Mucosa of rectum (tissue), 2 donors: ENCODE data around the gene GLRA1.
A peak's percentile ranks its signal among the peaks of the same experiment; 100 is the strongest.
"Not testable (repeated sequence)": the region's sequence is repeated elsewhere in the genome, so short reads cannot be mapped to it uniquely, and the experiment has no call there.

Experiments used
- H3K27ac ChIP-seq, 2 donors: one replicate each; pipeline ENCODE4 v1.7.0; 2013; ENCODE audit warnings: inconsistent platforms in 2 of 2, low read depth in 2 of 2, low read length in 2 of 2
- H3K27me3 ChIP-seq, 2 donors: one replicate each; pipeline ENCODE4 v1.7.0; 2013; ENCODE audit warnings: low read length in 2 of 2; ENCODE audit not compliant: control insufficient read depth in 2 of 2, insufficient read depth in 2 of 2
- H3K36me3 ChIP-seq, 2 donors: one replicate each; pipeline ENCODE4 v1.7.0; 2013; ENCODE audit warnings: low read length in 2 of 2; ENCODE audit not compliant: control insufficient read depth in 2 of 2, insufficient read depth in 2 of 2
- H3K4me1 ChIP-seq, 2 donors: one replicate each; pipeline ENCODE4 v1.7.0; 2013; ENCODE audit warnings: low read length in 2 of 2, mild to moderate bottlenecking in 1 of 2; ENCODE audit not compliant: control insufficient read depth in 2 of 2, insufficient read depth in 2 of 2
- H3K4me3 ChIP-seq, 2 donors: one replicate each; pipeline ENCODE4 v1.7.0; 2013; ENCODE audit warnings: low read length in 2 of 2
- H3K9ac ChIP-seq, 2 donors: one replicate each; pipeline ENCODE4 v1.7.0; 2013; ENCODE audit warnings: low read length in 2 of 2, low read depth in 1 of 2, mild to moderate bottlenecking in 1 of 2
- H3K9me3 ChIP-seq, 2 donors: one replicate each; pipeline ENCODE4 v1.7.0; 2013; ENCODE audit warnings: low read length in 2 of 2; ENCODE audit not compliant: control insufficient read depth in 2 of 2
- donor health status: healthy.
- donor health status: Normal muscosa, but diverticular disease.

Gene GLRA1

GRCh38 chr5:151786468-151786867 lies 138.2 kb downstream of the GLRA1 start:
- H3K4me1 ChIP-seq: no peaks in the 10 kb centered on the region
- no peaks in the 10 kb centered on the region for H3K9me3 ChIP-seq
- no peak overlapping the region for H3K4me3 ChIP-seq
- peaks cover 18 to 36% of the 10 kb centered on the region in 2 donors for H3K36me3 ChIP-seq
- H3K27ac ChIP-seq: no peak overlapping the region
- no peaks in the 10 kb centered on the region for H3K27me3 ChIP-seq
- H3K9ac ChIP-seq: no peak overlapping the region

DNA sequence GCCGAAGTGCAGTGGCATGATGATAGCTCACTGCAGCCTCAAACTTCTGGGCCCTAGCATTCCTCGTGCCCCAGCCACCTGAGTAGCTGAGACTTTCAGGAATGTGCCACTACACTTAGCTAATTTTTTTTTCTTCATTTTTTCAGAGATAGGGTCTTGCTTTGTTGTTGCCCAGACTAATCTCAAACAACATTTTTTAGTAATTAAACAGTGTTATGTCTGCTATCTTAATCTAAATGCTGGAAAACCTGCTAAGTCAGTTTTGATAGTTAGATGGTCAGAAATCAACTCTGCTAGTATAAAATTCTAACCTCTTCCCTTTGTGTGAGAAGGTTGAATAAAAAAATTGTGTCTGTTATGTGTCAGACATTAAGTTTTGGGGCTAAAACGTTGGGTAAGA lies 140.5 kb downstream of the GLRA1 start:
- Histone ChIP-seq H3K4me3 (no peak overlapping the region), H3K27ac (no peak overlapping the region), H3K9me3 (no peaks in the 10 kb centered on the region), H3K4me1 (peaks cover 0 to 2% of the 10 kb centered on the region in 2 donors), H3K36me3 (peaks cover 2 to 15% of the 10 kb centered on the region in 2 donors), H3K27me3 (no peaks in the 10 kb centered on the region), H3K9ac (no peak overlapping the region)

- not testable (repeated sequence) for H3K4me1 ChIP-seq, H3K9ac ChIP-seq, H3K4me3 ChIP-seq, H3K9me3 ChIP-seq, H3K27me3 ChIP-seq, H3K27ac ChIP-seq
- H3K36me3 ChIP-seq: peaks cover 2 to 11% of the 10 kb centered on the region in 2 donors
These were observed 141.0 kb downstream of the GLRA1 start for GRCh38 chr5:151783664-151784063.

DNA sequence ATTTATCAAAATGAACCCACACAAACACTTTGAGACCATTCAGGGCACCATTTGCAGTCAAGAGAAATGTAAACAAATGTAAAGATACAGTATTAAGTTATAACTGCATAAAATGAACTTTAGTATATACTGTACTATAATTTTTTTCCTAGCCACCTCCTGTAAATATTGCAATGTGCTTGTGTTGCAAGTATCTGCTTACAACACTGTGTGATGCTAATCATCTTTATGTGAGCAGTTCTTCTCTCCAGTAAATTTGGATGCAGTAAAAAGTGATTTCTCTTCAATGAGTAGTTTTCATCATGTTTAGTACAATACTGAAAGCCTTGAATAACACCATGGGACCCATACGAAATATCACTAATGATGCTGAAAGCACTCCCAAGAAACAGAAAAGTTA lies 143.4 kb downstream of the GLRA1 start:
- Histone ChIP-seq H3K27ac (no peak overlapping the region), H3K4me1 (peaks cover 0 to 2% of the 10 kb centered on the region in 2 donors), H3K9me3 (no peaks in the 10 kb centered on the region), H3K4me3 (no peak overlapping the region), H3K27me3 (no peaks in the 10 kb centered on the region), H3K9ac (no peak overlapping the region), H3K36me3 (peaks cover 0 to 6% of the 10 kb centered on the region in 2 donors)

GRCh38 chr5:151780348-151780747 lies 144.3 kb downstream of the GLRA1 start:
- Histone ChIP-seq H3K9ac (no peak overlapping the region), H3K27me3 (no peaks in the 10 kb centered on the region), H3K4me1 (peaks cover 4 to 6% of the 10 kb centered on the region in 2 donors), H3K27ac (no peak overlapping the region), H3K9me3 (no peaks in the 10 kb centered on the region), H3K4me3 (no peak overlapping the region), H3K36me3 (peaks cover 0 to 6% of the 10 kb centered on the region in 2 donors)

DNA sequence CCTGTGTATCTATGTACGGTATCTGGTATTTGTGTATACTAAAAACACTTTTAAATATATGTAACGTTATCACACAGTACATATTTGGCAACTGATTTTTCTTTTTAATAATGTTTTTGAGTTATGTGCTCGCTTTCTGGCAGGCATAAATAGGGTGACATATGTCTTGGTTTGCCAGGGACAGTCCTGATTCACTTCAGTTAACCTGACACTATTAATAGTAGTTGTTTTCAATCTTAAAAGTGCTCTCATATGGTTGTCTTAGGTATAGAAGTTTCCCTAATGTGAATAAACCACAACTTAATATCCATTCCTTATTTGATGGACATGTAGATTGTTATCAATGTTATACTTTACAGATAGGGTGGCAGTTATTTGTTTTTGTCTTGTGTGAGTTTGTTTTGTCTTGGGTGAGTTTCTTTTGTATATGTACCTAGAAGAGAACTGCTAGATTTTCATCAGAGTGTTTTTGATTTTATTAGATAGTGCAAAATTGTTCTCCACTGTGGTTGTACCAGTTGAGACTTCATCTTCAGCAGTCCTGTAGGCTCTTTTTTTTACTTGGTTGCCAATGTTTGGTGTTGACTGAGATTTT lies 145.0 kb downstream of the GLRA1 start:
- H3K4me1 ChIP-seq: peaks cover 11 to 13% of the 10 kb centered on the region in 2 donors
- H3K9ac ChIP-seq: no peak overlapping the region
- no peaks in the 10 kb centered on the region for H3K27me3 ChIP-seq
- no peak overlapping the region for H3K27ac ChIP-seq
- no peak overlapping the region for H3K4me3 ChIP-seq
- H3K36me3 ChIP-seq: peaks cover 0 to 6% of the 10 kb centered on the region in 2 donors
- no peaks in the 10 kb centered on the region for H3K9me3 ChIP-seq

- H3K36me3 ChIP-seq: peaks cover 0 to 6% of the 10 kb centered on the region in 2 donors
- H3K4me3 ChIP-seq: peak overlapping the region in 1 of 2 donors; percentile 29
- H3K4me1 ChIP-seq: peaks cover 35 to 38% of the 10 kb centered on the region in 2 donors
- H3K27me3 ChIP-seq: no peaks in the 10 kb centered on the region
- no peak overlapping the region for H3K9ac ChIP-seq
- no peaks in the 10 kb centered on the region for H3K9me3 ChIP-seq
- H3K27ac ChIP-seq: no peak overlapping the region
These were observed 149.5 kb downstream of the GLRA1 start for GRCh38 chr5:151775025-151775606.

DNA sequence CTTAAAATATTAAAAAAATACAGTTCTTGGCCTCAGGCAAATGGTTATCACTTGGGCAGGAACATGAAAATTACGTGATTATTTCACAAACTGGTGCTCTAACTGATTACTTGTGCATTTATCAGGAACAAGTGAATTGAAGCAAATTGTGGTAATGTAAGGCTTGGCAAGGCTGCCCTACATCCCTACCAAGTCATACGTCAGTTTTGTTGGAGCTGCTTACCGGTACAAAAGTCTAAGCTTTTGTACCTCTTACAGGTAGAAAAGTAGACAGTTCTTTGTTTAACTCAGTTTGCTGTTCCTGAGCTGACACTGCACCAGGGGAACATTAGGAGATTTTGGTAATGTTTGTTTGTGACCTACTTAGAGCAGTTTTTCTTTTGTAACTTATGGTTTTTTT lies 150.7 kb downstream of the GLRA1 start:
- H3K4me3 ChIP-seq: peak overlapping the region; percentile 31 to 97
- H3K27ac ChIP-seq: no peak overlapping the region

DNA sequence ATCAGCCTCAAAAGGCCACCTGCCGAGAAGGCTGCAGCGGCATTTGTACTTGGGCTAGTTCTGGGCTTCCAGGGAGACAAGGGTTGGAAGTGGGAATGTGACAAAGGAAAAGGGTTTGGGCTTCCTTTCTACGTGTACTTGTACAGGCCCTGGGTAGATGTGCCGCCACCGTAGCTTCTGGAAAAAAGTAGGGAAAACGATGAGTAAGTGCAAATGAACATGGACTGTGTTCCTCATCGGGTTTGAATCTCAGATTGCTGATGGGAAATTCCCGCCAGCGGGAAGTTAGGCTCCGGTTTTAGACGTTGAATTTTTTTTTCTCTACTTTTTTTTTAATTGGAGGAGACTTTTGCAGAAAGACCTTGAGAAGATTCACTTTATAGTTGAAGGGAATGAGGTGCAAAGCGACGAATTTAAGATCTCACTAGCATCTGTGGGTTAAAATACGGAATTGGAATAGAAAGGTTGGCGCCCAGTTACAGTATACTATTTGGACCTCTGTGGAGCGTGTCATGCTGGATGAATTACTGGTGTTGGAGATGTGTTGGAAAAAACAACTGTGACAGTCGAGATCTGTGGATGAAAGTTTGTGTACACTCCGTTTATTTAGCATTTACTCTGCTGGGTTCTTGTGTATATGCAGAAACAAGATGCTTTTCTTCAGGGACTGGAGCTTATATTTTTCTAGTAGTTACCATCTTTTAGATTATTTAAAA lies 151.6 kb downstream of the GLRA1 start:
- Histone ChIP-seq H3K9me3 (no peaks in the 10 kb centered on the region), H3K36me3 (peaks cover 0 to 5% of the 10 kb centered on the region in 2 donors), H3K9ac (peak overlapping the region; percentile 84 to 85), H3K27ac (peak overlapping the region; percentile 89 to 93), H3K4me3 (peak overlapping the region; percentile 73 to 97), H3K4me1 (peaks cover 35 to 40% of the 10 kb centered on the region in 2 donors), H3K27me3 (no peaks in the 10 kb centered on the region)

More for the DNA sequence above, 150.7 kb downstream of the GLRA1 start:
- Histone ChIP-seq H3K27me3 (no peaks in the 10 kb centered on the region), H3K9me3 (no peaks in the 10 kb centered on the region), H3K9ac (peak overlapping the region; percentile 58 to 84), H3K4me1 (peaks cover 35 to 40% of the 10 kb centered on the region in 2 donors), H3K36me3 (peaks cover 0 to 6% of the 10 kb centered on the region in 2 donors)
